GM21360 (cell line): ENCODE data around the gene TOGARAM2.
"Not testable (repeated sequence)": the region's sequence is repeated elsewhere in the genome, so short reads cannot be mapped to it uniquely, and the experiment has no call there.

Source experiments
- ATAC-seq: cut with Tn5 transposase; IDR thresholded peaks from one replicate; pipeline ENCODE4 v1.9.1; 2021; ENCODE audit warnings: mild to moderate bottlenecking, moderate library complexity; ENCODE audit not compliant: unreplicated experiment

Gene TOGARAM2

DNA sequence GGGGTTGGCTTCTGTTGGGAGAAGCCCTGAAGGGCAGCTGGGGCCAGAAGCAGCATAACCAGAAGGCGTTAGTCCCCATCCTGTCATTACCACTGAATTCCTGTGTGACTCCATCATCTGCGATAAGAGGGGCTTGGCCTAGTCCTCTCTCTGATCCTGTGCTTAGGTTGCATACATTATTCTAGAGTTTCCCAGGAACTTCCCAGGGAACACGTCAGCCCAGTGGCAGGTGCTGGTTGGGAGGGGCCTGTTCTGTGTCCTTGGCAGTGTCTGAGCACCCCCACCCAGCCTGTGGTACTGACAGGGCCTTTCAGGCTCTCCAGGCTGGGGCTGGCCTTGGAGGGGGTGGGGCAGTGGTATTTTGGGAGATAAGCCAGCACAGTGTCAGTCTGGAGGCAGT, 4.5 kb upstream of the TOGARAM2 start:
- ATAC-seq: no peak

DNA sequence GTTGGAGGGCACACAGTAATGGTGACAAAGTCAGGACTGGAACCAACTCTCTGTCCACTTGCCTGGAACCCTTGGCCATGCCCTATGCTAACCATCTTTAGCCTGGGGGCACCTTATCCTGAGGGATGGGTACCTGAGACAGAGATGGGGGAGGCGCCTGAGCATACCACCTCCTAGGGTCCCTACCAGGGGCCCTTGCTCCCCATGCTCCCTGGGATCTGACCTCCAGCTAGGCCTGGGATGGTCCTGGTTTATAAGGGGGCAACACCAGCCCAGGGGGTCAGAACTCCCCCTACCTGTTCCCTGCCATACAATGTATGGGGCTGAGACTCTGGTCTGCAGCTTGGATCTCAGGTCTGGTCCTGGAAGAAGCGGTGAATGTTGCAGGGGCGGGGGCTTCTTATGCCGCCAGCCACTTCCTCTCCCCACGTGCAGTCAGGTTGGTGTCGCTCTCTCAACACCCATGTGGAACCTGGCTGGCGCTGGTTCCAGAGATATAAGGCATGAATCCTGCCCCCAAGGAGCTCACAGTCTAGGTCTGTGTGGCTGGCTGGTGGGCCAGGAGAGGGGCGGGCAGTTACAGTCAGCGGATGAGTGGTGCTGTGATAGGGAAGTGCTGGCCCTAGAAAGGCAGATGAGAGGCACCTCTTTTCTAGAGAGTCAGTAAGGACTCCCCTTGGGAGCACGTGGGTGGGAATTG, 3.8 kb upstream of the TOGARAM2 start:
- no peak for ATAC-seq

DNA sequence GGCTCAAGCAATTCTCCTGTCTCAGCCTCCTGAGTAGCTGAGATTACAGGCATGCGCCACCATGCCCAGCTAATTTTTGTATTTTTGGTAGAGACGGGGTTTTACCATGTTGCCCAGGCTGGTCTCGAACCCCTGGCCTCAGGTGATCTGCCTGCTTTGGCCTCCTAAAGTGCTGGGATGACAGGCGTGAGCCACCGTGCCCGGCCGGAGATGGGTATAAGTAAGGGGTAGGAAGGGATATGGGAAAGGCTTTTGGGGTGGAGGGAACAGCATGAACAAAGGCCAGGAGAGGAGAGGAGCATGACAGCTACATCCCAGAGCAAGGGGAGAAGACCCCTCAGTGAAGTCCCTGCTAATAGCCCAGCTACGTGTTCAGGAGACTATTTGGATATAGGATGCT, 3.1 kb upstream of the TOGARAM2 start:
- not testable (repeated sequence) for ATAC-seq

DNA sequence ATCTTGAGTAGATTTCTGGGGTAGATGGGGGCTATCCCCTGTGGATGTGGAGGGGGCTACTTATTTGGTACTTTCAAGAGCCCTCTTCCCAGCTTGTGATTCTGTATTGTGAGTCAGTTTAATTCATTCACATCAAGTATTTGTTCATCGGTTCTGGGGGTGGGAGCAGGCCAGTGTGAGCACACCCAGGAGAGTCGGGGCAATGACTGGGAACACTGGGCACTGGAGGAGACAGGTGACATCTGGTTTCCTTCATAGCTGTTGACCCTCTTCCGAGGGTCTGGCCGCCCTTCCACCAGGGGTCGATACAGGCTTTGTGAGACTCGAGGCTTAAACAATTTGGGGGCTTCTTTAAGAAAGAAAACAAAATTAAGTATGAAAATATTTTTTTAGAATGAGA, 2.5 kb upstream of the TOGARAM2 start:
- no peak for ATAC-seq

DNA sequence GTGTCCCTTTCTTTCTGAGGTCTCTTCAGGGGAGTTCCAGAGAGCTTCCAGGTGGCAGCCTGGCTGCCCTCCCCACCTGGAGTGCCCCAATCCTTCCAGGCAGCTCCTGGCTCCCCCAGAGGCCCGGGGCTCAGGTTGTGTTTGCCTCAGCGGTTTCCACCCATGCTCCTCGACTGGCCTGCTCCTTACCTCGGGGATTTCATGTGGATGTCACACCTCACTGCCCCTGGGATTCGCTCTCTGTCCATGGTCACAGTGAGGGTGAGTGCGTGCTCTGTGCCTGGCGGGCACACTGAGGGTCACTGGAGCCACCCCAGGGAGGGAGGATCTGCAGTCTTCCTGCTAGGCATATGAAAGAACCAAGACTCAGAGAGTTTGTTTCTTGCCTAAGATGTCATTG, 2.1 kb upstream of the TOGARAM2 start:
- no peak for ATAC-seq

DNA sequence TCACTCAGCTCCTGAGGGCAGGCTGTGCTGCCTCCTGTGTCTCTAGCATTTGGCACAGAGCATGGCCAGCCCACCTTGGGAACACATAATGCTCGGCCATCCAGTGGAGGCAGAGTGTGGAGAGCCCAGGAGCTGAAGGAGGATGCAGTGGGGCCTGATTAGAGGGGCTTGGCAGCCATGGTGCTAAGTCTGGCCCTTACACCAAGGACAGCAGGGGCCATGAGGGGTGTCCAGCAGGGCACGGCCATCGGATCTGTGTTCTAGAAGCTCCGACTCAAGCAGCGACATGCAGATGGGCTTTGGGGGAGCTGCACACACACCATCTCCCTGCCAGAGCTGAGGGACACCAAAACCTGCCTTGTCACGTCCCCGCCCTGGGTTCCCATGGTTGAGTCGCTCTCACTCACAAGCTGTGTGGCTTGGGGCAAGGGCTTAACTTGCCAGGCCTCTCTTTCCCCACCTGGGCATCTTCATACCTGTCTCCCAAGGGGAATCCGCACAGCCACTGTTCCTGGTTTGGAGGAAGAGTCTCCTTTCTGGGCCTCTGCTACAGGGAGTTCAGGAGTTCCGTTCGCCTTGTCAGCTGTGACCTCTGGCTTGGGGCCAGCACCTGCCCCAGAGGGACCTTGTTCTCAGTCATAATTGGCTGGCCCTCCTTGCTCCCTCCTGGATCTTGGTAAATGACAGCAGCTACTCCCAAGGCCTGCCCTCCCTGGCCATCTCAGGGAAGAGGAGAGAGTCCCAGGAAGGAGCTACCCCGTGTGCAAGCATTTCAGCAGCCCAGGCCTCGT, 1.3 kb upstream of the TOGARAM2 start:
- no peak for ATAC-seq

- ATAC-seq: no peak
Measured at GRCh38 chr2:28980368-28981015, 606 bp upstream of the TOGARAM2 start.

- ATAC-seq: no peak
Measured at GRCh38 chr2:28981620-28982376, 700 bp downstream of the TOGARAM2 start.

DNA sequence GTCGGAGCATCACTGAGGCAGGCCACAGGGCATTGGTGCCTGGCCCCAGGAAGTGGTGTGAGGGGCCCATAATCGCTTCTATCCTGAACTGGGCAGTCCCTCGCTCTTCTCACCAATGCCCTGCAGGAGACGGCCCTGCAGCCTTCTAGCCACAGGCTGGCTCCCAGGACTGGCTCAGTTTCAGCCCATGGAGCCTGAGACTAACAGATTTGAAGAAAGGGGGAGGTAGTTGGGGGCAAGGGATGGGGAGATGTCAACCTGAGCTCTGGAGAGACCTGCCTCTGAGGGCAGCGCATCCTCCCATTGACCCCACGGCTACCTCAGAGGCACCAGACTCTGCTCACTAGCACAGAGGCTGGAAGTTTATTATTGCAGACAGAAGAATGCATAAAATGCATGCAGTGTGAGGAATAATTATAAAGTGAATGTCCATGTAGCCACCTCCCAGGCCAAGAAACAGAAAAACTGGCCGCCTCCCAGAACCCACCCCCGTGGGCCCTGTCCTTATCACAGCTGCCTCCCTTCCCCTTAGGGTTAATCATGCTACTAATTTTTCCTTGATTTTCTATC, 1.4 kb downstream of the TOGARAM2 start:
- ATAC-seq: no peak

DNA sequence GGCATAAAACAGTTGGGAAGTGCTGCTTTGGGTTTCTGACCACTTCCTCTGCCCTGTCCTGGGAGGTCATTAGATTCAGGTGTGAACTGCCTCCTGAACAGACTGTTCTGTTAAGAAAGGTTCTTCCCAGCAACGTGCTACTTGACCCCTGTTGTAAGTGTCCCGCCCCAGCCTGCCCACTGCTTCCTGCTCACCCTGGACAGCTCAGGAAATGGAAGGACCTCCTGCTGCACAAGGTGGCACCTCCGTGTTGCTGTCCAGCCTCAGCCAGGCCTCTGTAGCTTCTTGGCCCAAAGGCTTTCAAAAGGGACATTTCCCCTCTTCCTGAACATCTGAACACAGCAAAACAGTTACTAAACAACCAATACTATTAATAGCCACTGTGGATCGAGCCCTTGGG, 5.3 kb downstream of the TOGARAM2 start:
- ATAC-seq: no peak

DNA sequence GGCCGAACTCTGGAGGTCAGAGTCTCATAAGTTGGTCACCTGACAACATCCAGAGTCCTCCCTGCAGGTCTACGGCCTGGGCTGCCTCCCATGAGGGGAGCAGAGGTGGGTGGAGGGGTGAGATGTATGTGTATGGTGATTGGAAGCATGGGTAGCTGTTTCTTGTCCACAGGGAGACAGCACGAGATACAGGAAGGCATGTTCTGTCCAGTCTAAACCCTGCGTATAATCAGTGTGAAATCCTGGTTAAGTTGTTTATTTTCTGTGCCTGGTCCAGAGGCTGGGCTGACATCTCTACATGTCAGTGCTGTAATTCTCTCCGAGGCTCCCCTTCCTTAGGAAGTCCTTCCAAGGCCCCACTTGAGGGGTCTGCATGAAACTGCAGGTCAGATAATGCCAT, 8.9 kb downstream of the TOGARAM2 start:
- ATAC-seq: no peak

- ATAC-seq: no peak
Measured at GRCh38 chr2:28990445-28990844, 9.3 kb downstream of the TOGARAM2 start.

GRCh38 chr2:28991021-28991420, 9.9 kb downstream of the TOGARAM2 start:
- ATAC-seq: no peak

DNA sequence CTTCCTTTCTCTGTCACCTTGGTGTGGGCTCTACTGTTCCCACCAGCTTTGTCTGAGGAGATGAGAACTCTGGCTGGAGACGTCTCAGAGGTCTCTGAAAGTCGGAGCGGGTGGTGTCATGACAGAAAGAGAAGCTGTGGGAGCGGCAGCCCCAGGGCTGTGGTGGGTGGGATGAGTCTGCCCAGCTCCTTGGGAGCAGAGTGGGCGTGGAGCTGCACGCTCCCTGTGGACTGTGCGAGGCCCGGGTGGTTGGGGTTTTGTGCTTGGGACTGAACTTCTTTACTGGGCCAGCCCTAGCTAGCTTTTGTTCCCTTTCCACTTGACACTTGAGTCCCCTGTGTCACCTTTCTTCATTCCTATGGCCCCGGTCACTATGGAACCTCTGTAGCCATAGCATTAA, 10.4 kb downstream of the TOGARAM2 start:
- ATAC-seq: no peak

DNA sequence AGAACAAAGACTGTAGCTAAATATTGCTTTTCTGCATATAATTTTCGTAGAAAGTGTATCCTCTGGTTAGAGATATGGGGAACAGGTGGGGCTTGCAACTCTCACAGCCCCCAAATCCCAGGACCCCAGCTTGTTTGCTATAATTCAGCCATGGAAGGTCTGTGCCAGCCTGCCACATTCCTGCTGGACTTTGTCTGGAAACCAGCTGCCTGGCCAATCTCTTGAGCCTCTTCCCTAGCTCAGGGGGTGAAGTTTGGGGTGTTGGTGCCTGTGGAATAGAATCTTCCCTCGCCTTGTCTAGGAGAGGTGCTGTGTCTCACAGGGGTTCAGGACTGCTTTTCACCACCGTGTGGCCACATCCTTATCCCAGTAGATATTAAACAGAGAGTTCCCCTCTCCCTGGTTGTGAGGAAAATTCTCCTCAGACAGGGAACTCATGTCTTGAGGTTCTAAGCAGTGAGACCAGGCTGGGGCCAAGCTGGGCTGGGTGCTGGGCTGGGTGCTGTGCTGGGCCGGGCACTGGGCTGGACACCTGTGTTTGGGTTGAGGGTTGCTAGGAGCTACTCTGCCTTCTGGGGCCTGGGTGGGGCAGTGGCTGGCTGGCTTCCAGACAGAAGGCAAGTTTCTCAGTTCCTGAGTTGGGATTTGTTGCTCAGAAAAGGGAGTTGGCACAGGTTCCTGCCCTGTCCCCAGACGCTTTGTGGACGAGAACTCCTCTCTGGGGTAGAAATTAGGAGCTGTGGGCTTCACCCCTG, 12.3 kb downstream of the TOGARAM2 start:
- ATAC-seq: no peak

DNA sequence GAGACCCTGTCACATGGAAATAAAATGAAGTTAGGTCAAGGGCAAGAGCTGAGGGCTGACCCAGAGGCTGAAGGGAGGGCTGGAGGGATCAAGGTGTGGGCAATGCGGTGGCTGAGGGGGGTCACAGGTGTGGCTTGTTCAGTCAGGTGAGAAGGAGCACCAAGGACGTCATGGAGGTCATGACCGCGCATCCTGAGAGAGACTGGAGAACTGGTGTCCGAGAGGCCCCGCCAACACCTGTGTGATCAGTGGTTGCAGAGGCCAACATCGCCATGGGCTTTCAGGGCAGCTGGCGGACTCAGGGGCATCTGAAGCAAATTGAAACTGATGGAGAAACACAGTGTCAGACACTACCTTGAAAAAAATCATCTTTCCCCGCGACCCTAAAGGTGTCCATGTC, 13.0 kb downstream of the TOGARAM2 start:
- ATAC-seq: no peak

DNA sequence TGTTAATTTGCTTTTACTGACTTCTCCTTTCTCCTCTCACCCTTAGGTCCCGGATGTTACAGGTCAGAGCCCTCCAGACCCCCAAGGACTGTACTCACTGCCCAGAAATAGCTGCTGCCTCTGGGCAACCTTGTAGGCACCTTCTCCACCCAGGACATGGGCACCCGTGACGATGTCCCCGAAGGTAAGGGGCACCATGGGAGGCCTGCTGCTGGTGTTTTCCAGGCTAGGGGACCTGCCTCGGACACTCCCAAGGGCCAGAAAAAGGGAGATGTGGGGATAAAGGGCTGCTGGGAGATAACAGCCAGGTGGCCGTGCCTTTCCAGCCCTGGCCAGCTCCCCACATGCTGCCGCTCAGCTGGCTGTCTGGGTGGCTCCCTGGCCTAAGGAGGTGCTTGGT, 13.6 kb downstream of the TOGARAM2 start:
- no peak for ATAC-seq

- no peak for ATAC-seq
Measured at GRCh38 chr2:28995765-28996750, 15.0 kb downstream of the TOGARAM2 start.

DNA sequence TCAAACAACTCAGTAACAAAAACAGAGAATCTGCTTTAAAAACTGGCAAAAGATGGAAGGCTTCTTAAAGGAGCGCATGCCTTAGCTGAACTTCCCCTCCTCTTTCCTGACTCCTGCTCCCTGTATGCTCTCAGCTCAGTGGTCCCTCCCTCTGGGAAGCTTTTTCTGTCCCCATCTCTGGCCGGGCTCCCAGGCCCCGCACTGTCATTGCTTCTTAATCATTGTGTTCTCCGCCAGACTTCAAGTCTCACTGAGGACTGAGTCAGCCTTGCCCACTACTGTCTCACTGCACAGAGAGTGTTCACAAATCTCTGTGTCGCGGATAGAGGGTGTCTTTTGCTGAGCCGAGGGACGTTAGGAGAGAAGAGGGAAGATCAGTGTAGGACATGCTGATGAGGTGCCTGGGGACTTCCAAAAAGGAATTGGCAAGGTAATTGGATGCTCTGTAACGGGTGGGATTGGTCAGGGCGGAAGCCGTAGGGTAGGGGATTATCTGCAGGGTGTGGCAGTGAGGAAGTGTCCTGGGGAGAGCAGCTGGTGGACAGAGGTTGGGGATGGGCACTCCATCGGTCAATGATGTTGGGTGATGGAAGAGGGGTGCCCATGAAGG, 16.2 kb downstream of the TOGARAM2 start:
- ATAC-seq: no peak
